Effector CD4-positive, alpha-beta T cell (primary cell): ENCODE data around the gene TNXB.
"Not testable (repeated sequence)": the region's sequence is repeated elsewhere in the genome, so short reads cannot be mapped to it uniquely, and the experiment has no call there.

ENCODE experiments used
- DNase-seq: peaks from one replicate; pipeline ENCODE4 v3.0.0-alpha.2; 2020

TNXB gene

DNA sequence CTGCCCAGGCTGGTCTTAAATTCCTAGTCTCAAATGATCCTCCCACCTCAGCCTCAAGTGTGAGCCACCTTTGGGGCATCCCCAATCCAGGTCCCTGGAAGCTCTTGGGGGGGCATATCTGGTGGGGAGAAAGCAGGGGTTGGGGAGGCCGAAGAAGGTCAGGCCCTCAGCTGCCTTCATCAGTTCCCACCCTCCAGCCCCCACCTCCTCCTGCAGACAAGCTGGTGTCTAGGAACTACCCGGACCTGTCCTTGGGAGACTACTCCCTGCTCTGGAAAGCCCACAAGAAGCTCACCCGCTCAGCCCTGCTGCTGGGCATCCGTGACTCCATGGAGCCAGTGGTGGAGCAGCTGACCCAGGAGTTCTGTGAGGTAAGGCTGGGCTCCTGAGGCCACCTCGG, 70.3 kb downstream of the TNXB start:
- DNase-seq: not testable (repeated sequence)

DNA sequence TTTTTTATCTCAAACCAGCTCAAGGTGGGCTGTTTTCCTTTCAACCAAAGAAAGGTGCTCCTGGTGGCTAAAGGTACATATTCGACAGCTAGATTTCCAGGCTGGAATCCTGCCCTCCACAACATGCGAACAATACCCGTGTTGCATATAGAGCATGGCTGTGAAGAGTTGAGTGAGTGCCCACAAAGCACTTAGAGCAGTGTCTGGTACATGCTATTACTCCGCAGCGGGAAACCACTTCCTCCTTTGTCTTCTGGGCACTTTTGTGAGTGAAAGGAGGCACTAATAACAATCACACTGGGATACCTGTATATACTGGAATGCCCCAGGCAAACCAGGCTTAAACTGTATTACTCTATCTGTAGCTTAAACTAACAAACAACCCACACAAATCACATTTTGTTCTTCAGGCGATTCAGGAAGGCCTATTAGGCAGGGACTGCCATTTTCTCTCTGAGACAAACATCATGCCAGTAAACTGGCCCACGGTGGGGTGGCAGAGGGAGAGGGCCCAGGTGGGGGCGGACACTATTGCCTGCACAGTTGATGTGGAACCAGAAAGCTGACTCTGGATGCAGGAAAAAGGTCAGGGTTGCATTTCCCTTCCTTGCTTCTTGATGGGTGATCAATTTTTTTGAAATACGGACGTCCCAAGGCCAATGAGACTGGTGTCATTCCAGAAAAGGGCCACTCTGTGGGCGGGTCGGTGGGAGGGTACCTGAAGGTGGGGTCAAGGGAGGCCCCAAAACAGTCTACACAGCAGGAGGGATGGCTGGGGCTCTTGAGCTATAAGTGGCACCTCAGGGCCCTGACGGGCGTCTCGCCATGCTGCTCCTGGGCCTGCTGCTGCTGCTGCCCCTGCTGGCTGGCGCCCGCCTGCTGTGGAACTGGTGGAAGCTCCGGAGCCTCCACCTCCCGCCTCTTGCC, 71.3 kb downstream of the TNXB start, which contains the start of gene CYP21A2:
Gene CYP21A2, plus strand, starts transcription at position 818 of the 927 bp plus-strand sequence. Its CDS starts 8 bp downstream, at position 826.
- not testable (repeated sequence) for DNase-seq

DNA sequence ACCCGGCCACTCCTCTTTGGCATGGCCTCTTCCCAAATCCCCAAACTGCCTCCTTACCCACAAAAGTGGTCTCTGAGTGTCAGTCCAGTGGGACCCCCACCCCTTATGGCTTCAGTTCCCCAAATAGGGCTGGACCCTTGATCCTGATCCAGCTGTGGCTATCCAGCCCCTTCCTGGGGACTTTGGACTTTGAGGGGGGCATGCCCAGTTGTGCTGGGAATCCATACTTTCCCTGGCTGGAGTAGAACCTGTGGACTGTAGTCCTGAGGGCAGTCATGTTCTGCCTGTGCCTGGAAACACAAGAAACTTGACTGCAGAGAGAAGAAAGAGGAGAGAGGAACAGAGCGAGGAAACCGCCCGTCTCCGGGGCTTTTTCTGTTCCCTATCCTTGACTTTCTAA, 72.0 kb downstream of the TNXB start:
- DNase-seq: not testable (repeated sequence)

GRCh38 chr6:32035283-32036013, 73.7 kb downstream of the TNXB start:
- DNase-seq: not testable (repeated sequence)

GRCh38 chr6:32029553-32029952, 79.6 kb downstream of the TNXB start:
- not testable (repeated sequence) for DNase-seq

- not testable (repeated sequence) for DNase-seq
These were observed 80.5 kb downstream of the TNXB start for GRCh38 chr6:32028631-32029030.

DNA sequence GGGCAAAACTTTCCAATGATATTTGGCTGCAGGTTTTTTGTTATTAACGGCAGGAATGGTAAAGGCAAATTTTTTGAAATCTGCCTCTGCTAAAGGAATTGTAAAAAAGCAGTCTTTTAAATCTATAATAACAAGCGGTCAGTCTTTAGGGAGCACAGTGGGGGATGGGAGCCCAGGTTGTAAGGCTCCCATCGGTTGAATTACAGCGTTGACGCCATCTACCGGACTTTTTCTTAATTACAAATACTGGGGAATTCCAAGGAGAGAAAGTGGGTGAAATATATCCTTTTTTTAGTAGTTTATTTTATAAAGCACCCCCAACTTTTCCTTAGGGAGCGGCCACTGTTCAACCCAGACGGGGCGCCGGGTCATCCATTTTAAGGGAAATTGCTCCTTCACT, 87.0 kb downstream of the TNXB start:
- not testable (repeated sequence) for DNase-seq

DNA sequence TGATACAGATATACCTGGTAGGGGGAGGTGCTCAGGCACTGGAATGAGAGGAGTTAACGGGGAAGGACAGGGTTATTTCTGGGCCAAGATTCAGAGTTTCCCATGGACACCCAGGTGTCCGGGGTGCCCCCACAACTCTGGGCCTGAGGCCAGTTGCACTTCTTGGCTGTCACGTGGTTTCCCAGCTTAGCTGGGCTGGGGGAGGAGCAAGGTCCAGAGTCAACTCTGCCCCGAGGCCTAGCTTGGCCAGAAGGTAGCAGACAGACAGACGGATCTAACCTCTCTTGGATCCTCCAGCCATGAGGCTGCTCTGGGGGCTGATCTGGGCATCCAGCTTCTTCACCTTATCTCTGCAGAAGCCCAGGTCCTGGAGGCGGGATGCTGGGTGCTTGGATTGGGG, 94.6 kb downstream of the TNXB start, which contains the start of gene C4B:
Gene C4B, plus strand, starts transcription at position 249 of the 400 bp plus-strand sequence. Its CDS starts 51 bp downstream, at position 300.
- DNase-seq: not testable (repeated sequence)

DNA sequence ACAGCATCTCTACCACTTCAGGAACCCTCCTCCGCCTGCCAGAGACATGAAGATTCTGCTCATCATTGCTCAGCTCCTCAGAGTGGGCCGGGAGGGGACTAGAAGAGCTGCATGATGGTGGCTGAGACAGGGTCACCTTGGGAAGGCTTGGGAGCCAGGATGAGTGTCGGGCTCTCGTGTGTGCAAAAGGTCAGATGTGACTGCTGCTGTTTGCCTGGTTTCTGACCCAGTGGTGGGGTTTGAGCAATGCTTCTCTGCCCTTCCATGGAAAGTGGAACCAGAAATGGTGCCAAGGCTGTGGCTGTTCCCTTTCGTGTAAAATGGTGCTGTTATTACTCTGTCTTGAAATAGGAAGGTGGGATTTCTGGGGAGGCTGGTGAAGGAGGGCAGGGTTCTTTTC, 95.4 kb downstream of the TNXB start:
- not testable (repeated sequence) for DNase-seq

- DNase-seq: not testable (repeated sequence)
These were observed 96.1 kb downstream of the TNXB start for GRCh38 chr6:32012941-32013617.

DNA sequence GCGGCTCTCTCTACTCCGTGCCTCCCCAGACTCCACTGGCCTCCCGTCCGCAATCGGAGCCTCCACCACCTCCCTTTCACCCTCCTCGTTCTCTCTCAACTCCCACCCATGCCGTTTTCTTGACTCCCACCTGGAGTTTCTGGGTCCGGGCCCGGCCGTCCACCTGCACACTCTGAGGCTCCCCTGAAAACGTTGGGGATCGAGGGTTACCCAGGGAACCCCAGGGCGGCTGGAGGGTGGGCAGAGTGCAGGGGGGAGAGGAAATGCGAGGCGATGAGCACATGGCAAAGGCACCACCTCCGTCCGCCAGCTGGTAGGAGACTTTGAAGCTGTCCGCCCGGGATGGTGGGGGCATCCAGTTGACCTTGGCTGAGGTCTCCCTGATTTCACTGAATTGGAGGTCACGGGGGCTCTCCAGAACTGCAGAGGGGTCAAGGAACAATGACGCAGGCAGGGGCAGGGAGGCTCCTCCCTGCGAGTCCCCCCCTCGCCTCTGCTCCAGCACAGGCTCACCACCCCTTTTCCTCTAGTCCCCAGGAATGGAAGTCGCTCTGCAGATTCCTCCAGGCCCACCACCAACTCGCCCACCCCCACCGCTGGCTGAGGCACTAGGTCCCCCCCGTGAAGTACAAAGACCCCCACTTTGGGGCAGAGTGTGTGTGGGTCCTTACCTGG, 98.1 kb downstream of the TNXB start:
- not testable (repeated sequence) for DNase-seq

GRCh38 chr6:32009537-32009936, 99.6 kb downstream of the TNXB start:
- DNase-seq: not testable (repeated sequence)

DNA sequence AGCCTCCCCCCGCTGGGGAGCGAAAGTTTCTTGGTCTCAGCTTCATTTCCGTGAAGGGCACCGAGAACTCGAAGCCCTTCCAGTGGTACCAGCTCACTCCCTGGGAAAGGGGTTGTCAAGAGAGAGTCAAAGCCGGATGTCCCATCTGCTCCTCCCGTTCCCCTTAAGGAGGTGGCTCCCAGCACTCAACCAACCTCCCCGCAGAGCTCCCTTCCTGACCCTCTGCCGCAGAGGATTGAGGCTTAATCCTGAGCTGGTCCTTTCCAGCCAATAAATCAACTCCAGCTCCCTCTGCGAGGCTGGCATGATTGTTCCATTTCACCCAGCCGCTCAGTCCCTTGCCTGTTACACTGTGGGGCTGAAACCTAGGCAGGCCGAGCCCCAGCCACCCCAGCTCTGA, 100.5 kb downstream of the TNXB start:
- not testable (repeated sequence) for DNase-seq

GRCh38 chr6:32008037-32008436, 101.1 kb downstream of the TNXB start:
- not testable (repeated sequence) for DNase-seq

GRCh38 chr6:32007086-32007485, 102.1 kb downstream of the TNXB start:
- not testable (repeated sequence) for DNase-seq

DNA sequence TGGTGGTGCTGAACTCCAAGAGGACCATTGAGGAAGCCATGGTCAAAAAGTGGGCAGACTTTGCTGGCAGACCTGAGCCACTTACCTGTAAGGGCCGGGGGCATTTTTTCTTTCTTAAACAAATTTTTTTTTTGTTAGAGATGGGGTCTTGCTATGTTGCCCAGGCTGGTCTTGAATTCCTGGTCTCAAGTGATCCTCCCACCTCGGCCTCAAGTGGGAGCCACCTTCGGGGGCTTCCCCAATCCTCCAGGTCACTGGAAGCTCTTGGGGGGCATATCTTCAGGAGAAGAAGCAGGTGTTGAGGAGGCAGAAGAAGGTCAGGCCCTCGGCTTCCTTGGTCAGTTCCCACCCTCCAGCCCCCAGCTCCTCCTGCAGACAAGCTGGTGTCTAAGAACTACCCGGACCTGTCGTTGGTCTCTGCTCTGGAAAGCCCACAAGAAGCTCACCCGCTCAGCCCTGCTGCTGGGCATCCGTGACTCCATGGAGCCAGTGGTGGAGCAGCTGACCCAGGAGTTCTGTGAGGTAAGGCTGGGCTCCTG, 103.1 kb downstream of the TNXB start:
- not testable (repeated sequence) for DNase-seq

DNA sequence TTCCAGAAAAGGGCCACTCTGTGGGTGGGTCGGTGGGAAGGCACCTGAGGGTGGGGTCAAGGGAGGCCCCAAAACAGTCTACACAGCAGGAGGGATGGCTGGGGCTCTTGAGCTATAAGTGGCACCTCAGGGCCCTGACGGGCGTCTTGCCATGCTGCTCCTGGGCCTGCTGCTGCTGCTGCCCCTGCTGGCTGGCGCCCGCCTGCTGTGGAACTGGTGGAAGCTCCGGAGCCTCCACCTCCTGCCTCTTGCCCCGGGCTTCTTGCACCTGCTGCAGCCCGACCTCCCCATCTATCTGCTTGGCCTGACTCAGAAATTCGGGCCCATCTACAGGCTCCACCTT, 103.6 kb downstream of the TNXB start:
- DNase-seq: not testable (repeated sequence)

- DNase-seq: not testable (repeated sequence)
These were observed 104.1 kb downstream of the TNXB start for GRCh38 chr6:32004864-32005537.

DNA sequence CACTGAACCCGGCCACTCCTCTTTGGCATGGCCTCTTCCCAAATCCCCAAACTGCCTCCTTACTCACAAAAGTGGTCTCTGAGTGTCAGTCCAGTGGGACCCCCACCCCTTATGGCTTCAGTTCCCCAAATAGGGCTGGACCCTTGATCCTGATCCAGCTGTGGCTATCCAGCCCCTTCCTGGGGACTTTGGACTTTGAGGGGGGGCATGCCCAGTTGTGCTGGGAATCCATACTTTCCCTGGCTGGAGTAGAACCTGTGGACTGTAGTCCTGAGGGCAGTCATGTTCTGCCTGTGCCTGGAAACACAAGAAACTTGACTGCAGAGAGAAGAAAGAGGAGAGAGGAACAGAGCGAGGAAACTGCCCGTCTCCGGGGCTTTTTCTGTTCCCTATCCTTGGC, 104.7 kb downstream of the TNXB start:
- not testable (repeated sequence) for DNase-seq

- DNase-seq: not testable (repeated sequence)
These were observed 105.8 kb downstream of the TNXB start for GRCh38 chr6:32003301-32003700.

DNA sequence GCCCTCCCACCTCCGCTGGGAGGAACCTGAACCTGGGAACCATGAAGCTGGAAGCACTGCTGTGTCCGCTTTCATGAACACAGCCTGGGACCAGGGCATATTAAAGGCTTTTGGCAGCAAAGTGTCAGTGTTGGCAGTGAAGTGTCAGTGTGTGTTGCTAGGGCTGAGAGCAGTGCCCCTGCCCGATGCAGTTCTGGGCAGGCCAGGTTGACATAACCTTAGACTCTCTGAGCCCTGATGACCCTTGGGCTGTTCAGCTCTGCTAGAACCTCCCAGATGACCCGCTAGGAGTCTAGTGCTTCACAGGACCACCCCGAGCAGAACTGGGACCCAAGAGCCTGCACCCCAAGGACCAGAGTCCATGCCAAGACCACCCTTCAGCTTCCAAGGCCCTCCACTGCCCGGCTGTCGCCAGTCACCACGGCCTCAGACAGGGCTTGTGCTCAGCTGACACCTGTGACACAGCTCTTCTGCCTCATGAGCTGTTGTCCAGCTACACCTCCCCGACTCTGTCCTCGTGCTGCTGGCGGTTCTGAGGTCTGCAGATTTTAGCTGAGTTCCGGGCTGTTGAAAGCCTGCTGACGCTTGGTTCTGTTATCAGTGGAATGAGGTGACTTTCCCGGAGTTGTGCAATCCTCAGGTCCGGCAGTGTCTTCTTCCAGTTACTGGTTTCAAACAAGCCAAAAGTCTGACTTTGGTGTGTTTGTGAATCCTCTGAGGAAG, 106.4 kb downstream of the TNXB start:
- DNase-seq: not testable (repeated sequence)
